DMS153 (cell line): ENCODE results near the gene CPNE7.
"Not testable (repeated sequence)": the region's sequence is repeated elsewhere in the genome, so short reads cannot be mapped to it uniquely, and the experiment has no call there.

Experiments
- DNase-seq: peaks from one replicate; lab custom pipeline; 2025; lab: John Stamatoyannopoulos, UW

CPNE7 gene

DNA sequence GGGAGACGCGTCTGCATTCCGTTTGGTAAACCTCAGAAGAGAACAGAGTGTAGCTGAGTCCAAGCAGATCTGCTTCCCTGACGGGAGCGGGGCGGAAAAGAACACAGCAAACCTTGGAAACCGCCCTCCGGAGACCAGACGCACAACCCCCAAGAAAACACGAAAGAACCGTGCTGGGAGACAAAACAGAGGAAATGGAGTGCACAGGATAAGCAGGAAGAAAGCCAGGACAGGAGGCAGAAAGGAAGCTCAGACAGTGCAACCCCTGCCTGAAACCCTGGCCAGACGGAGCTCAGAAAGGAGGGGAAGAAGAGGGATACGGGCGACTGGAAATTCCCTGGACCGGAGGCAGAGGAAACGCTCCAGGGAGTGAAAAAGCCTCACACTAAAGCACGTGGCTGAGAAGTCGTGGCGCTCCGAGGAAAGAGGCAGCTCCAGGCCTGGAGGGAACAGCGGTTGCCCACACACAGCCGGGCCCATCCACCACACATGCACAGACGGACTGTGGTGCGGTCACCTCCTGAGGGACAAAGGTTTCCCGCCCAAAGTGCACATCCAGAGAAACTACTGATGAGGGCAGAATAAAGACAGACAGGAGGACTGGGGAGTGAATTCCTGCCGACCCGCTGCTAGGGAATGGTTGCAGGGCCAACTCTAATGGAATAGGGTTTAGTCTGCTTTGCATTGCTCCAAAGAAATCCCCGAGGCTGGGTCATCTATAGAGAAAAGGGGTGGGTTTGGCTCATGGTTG is 48.1 kb downstream of the CPNE7 start:
- DNase-seq: no peak

DNA sequence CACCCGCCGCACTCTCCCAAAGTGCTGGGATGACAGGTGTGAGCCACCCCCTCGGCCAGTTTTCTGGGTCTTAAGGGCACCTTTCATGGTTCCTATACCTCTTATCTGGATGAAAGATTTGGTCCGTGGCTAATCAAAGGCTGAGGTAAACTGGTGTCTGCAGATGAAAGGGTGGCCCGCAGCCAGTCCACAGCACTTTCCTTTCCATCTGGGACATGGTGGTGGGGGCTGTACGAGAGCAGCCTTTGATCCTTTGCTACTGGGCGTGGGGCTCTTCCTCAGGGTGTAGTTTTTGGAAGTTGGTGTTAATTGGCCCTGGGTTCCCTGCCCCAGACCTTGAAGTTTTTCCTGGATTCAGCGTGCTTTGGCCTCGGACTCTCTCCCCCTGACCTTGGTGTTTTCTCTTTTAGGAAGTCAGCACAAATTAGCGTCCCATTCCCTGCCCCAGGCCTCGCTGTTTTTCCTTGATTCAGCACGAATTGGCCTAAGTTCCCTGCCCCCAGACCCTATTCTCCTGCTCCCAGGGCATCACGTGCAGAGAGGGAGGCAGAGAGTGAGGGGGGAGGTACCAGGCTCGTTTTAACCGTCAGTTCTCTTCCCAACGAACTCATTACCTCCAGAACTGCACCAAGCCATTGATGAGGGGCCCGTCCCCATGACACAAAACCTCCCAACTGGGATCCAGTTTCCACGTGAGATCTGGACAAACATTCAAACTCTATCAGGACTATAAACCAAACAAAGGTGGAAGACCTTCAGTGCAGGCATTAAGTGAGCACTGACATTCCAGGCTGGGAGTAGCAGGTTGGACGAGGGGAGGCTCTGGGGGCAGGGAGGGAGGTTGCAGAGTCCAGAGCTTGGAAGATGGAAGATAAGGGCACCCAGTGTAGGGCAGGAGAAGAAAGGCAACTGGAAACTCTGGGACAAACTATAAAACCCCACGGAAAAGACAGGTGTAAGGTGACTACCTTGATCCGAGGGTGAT is 49.5 kb downstream of the CPNE7 start:
- DNase-seq: no peak

GRCh38 chr16:89629827-89630610 is 54.5 kb downstream of the CPNE7 start:
- DNase-seq: no peak

- DNase-seq: no peak
These were observed 57.6 kb downstream of the CPNE7 start for GRCh38 chr16:89633064-89633631.

- DNase-seq: not testable (repeated sequence)
These were observed 59.2 kb downstream of the CPNE7 start for GRCh38 chr16:89634463-89635385.

- no peak for DNase-seq
These were observed 61.1 kb downstream of the CPNE7 start for GRCh38 chr16:89636663-89637062.

GRCh38 chr16:89637379-89637778 is 61.8 kb downstream of the CPNE7 start:
- DNase-seq: no peak

GRCh38 chr16:89638455-89638854 is 62.9 kb downstream of the CPNE7 start:
- no peak for DNase-seq

GRCh38 chr16:89639385-89639784 is 63.8 kb downstream of the CPNE7 start:
- no peak for DNase-seq

- DNase-seq: no peak
These were observed 66.0 kb downstream of the CPNE7 start for GRCh38 chr16:89641458-89642119.

- DNase-seq: no peak
These were observed 67.0 kb downstream of the CPNE7 start for GRCh38 chr16:89642574-89642973.

GRCh38 chr16:89643769-89644300 is 68.3 kb downstream of the CPNE7 start:
- DNase-seq: no peak

DNA sequence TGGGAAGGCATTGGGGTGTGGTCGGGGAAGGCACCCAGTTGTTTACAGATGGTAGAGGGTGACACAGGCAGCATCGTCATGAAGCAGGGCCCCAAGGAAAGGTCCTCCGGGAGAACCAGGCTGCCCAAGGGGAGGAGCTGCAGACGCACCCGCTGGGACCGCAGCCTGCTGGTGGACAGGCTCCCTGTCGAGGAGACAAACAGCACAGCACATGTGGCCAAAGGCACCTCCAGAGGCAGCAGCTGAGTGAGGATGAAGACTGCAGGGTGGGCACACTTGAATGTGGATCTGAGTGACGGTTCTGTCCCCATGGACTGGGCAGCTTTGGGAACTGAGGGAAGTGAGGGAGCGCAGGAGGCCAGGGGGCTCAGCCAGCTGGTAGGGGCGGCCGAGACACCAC is 69.6 kb downstream of the CPNE7 start:
- no peak for DNase-seq

GRCh38 chr16:89646270-89646669 is 70.7 kb downstream of the CPNE7 start:
- no peak for DNase-seq
